Measurements from ENCODE around the gene EIF3D.

The EIF3D gene

DNA sequence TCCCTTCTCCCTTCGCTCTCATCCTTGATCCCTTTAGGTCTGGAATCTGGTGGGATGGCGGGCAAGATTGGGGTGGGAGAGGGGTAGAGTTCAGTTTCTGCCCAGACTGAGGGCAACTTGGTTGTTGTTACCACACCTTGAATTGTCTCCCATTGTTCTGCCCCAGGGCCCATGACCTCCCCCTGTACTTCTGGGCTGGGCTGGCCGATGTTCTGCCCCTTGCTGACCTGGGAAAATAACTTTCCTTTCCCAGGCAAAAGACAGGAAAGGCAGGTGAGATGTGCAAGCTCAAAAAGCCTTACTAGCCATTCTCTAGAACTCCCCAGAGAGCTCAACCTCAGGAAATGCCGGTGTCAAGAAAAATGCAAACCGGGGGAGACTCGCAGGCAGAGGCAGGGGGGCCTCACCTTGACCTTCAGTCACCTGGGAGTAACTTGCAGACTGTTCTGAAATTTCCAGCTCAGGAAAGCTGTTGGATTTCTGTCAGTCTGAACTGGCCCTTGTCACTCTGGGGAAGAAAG lies 32.4 kb upstream of the EIF3D start:
- TF ChIP-seq, protein P1, sequence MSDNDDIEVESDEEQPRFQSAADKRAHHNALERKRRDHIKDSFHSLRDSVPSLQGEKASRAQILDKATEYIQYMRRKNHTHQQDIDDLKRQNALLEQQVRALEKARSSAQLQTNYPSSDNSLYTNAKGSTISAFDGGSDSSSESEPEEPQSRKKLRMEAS (IDR thresholded peaks at IDR 0.05) = no peak
- TF ChIP-seq, protein P2, sequence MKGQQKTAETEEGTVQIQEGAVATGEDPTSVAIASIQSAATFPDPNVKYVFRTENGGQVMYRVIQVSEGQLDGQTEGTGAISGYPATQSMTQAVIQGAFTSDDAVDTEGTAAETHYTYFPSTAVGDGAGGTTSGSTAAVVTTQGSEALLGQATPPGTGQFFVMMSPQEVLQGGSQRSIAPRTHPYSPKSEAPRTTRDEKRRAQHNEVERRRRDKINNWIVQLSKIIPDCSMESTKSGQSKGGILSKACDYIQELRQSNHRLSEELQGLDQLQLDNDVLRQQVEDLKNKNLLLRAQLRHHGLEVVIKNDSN (IDR thresholded peaks at IDR 0.05) = no peak
- TF ChIP-seq EGR1 (IDR thresholded peaks at IDR 0.05) (no peak), CREB1 (IDR thresholded peaks at IDR 0.05; ENCODE audit: low read depth) (no peak), YY1 (IDR thresholded peaks at IDR 0.05; ENCODE audit: low read depth) (no peak), RAD21 (IDR thresholded peaks at IDR 0.05; ENCODE audit: low read depth) (no peak), TEAD4 (IDR thresholded peaks at IDR 0.05) (no peak), ZBTB7A (IDR thresholded peaks at IDR 0.05; ENCODE audit: low read depth) (no peak), CEBPB (IDR thresholded peaks at IDR 0.05) (no peak), NFIC (IDR thresholded peaks at IDR 0.05) (no peak), TCF12 (IDR thresholded peaks at IDR 0.05; ENCODE audit: low read depth) (no peak), FOXM1 (IDR thresholded peaks at IDR 0.05; ENCODE audit: borderline replicate concordance, low read depth) (no peak), TAF1 (IDR thresholded peaks at IDR 0.05; ENCODE audit: low read depth) (no peak), EP300 (IDR thresholded peaks at IDR 0.05; ENCODE audit: borderline replicate concordance) (no peak)
- TF ChIP-seq, protein P3, sequence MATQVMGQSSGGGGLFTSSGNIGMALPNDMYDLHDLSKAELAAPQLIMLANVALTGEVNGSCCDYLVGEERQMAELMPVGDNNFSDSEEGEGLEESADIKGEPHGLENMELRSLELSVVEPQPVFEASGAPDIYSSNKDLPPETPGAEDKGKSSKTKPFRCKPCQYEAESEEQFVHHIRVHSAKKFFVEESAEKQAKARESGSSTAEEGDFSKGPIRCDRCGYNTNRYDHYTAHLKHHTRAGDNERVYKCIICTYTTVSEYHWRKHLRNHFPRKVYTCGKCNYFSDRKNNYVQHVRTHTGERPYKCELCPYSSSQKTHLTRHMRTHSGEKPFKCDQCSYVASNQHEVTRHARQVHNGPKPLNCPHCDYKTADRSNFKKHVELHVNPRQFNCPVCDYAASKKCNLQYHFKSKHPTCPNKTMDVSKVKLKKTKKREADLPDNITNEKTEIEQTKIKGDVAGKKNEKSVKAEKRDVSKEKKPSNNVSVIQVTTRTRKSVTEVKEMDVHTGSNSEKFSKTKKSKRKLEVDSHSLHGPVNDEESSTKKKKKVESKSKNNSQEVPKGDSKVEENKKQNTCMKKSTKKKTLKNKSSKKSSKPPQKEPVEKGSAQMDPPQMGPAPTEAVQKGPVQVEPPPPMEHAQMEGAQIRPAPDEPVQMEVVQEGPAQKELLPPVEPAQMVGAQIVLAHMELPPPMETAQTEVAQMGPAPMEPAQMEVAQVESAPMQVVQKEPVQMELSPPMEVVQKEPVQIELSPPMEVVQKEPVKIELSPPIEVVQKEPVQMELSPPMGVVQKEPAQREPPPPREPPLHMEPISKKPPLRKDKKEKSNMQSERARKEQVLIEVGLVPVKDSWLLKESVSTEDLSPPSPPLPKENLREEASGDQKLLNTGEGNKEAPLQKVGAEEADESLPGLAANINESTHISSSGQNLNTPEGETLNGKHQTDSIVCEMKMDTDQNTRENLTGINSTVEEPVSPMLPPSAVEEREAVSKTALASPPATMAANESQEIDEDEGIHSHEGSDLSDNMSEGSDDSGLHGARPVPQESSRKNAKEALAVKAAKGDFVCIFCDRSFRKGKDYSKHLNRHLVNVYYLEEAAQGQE (IDR thresholded peaks at IDR 0.05; ENCODE audit: low read depth) = no peak

DNA sequence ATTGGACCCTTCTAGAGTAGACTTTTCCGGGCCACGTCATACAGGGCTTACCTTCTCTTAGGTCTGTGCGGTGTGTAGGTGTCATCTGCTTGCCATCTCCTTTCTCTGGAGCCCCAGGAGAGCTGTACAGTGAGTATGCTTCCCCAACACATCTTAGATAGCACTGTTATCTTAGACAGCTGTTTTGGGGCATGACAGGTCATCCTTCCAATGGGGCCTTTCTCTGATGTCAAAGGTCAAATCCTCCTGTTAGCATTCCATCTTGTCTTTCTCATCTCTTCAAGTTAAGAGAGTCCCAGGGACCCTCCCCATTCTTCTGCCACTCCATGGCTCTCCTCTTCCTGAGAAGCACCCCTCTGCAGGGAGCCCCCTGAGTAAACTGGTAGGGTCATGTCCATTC lies 31.0 kb upstream of the EIF3D start:
- TF ChIP-seq TAF1 (IDR thresholded peaks at IDR 0.05; ENCODE audit: low read depth) (no peak), FOXM1 (IDR thresholded peaks at IDR 0.05; ENCODE audit: borderline replicate concordance, low read depth) (no peak), RAD21 (IDR thresholded peaks at IDR 0.05; ENCODE audit: low read depth) (no peak), EGR1 (IDR thresholded peaks at IDR 0.05) (no peak), TEAD4 (IDR thresholded peaks at IDR 0.05) (no peak), ZBTB7A (IDR thresholded peaks at IDR 0.05; ENCODE audit: low read depth) (no peak), CREB1 (IDR thresholded peaks at IDR 0.05; ENCODE audit: low read depth) (no peak), NFIC (IDR thresholded peaks at IDR 0.05) (no peak)
- TF ChIP-seq, protein P2 (IDR thresholded peaks at IDR 0.05) = no peak
- TF ChIP-seq, protein P3 (IDR thresholded peaks at IDR 0.05; ENCODE audit: low read depth) = no peak

DNA sequence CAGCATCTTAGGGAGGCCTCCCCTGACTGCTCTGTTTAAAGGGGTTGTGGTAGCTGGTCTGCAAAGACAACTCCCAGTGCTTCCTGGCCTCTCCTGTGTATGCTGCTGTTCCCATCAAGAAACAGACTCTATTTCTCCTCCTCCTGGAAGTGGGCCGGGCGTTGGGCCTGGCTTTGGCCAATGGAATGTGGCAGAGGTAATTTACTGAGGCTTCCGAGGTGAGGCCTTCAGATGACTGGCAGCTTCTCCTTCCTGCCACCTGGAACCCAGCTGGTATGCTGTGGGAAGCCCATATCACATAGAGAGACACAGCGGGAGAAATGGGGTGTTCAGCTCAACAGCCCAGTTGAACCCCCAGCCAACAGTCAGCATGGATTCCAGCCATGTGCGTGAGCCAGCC lies 25.1 kb upstream of the EIF3D start:
- TF ChIP-seq CEBPB (IDR thresholded peaks at IDR 0.05) = no peak
- no peak for TF ChIP-seq TEAD4 (IDR thresholded peaks at IDR 0.05)
- TF ChIP-seq TAF1 (IDR thresholded peaks at IDR 0.05; ENCODE audit: low read depth) = no peak

DNA sequence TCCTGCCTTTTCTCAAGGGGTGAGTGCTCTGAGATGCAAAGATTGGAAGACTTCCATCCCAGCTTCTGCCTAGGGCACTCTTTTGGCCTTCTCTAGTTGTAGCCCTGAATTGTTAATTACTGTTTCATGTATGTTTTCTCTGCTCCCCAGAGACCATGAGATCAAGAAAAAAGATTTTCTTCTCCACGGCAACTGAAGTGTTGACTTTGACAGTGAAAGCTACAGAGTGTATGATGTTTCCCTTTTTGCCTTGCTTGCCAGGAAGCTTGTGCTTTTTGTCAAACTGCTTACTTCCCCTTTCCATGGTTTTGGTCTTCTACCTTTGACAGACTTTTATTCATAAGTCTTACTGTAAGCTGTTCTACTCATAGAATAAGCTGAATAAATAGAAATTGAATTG lies 23.3 kb upstream of the EIF3D start:
- TF ChIP-seq, protein P2 (IDR thresholded peaks at IDR 0.05) = no peak
- TF ChIP-seq YY1 (IDR thresholded peaks at IDR 0.05; ENCODE audit: low read depth) (no peak), RAD21 (IDR thresholded peaks at IDR 0.05; ENCODE audit: low read depth) (no peak), EP300 (IDR thresholded peaks at IDR 0.05; ENCODE audit: borderline replicate concordance) (no peak)
- TF ChIP-seq, protein P3 (IDR thresholded peaks at IDR 0.05; ENCODE audit: low read depth) = no peak
- TF ChIP-seq, protein P1 (IDR thresholded peaks at IDR 0.05) = no peak
